HepG2 (cell line): ENCODE results near the gene GGA3. TPM values are rescaled to one million over a fixed set of nuclear protein-coding genes. Genes with fewer than 3 reads are reported as not detected.

Experiments
- ATRX ChIP-seq: sonication (generic); formaldehyde crosslinking; IDR thresholded peaks from 2 replicates; pipeline ENCODE4 v1.4.0; 2020; ENCODE audit warnings: missing genetic modification reagents, borderline replicate concordance
- ELF4 ChIP-seq: sonication (generic); formaldehyde crosslinking; IDR thresholded peaks from 2 replicates; pipeline ENCODE4 v1.5.0; 2020; ENCODE audit warnings: missing genetic modification reagents, mild to moderate bottlenecking, moderate library complexity, borderline replicate concordance
- GLMP ChIP-seq: sonication (generic); formaldehyde crosslinking; IDR thresholded peaks from 2 replicates; pipeline ENCODE4 v1.9.0; 2021; ENCODE audit warnings: missing genetic modification reagents, mild to moderate bottlenecking, borderline replicate concordance
- HES4 ChIP-seq: sonication (generic); formaldehyde crosslinking; IDR thresholded peaks from 2 replicates; pipeline ENCODE4 v1.9.0; 2021; ENCODE audit warnings: mild to moderate bottlenecking, missing genetic modification reagents, borderline replicate concordance
- HMGA1 ChIP-seq: sonication (generic); formaldehyde crosslinking; conservative IDR thresholded peaks from 2 replicates; pipeline ENCODE4 v1.4.0; 2020; ENCODE audit warnings: missing genetic modification reagents
- KDM2A ChIP-seq: sonication (generic); formaldehyde crosslinking; IDR thresholded peaks from 2 replicates; pipeline ENCODE4 v1.4.0; 2020; ENCODE audit warnings: low read depth, missing genetic modification reagents, borderline replicate concordance
- SIN3A ChIP-seq: IDR thresholded peaks from 2 replicates; pipeline ENCODE4 v1.6.1; 2011; ENCODE audit warnings: low read depth, mild to moderate bottlenecking, control low read depth, low read length, borderline replicate concordance
- SMAD1 ChIP-seq: sonication (generic); formaldehyde crosslinking; IDR thresholded peaks from 2 replicates; pipeline ENCODE4 v1.4.0; 2020; ENCODE audit warnings: missing genetic modification reagents, low read depth, mild to moderate bottlenecking, borderline replicate concordance
- SSRP1 ChIP-seq: IDR thresholded peaks from 2 replicates; pipeline ENCODE4 v1.6.1; 2016; ENCODE audit warnings: control low read depth
- TCF12 ChIP-seq, 2 experiments: fragments of 450-650 bp in 1 of 2; sonication (generic) in 1 of 2; formaldehyde crosslinking in 1 of 2; IDR thresholded peaks; 2 replicates each; pipeline versions ENCODE4 v1.6.1 to v1.8.0; 2017 to 2022; ENCODE audit warnings: antibody characterized with exemption in 1 of 2, mild to moderate bottlenecking in 1 of 2, missing genetic modification reagents in 1 of 2, moderate library complexity in 1 of 2
- TSC22D2 ChIP-seq: sonication (generic); formaldehyde crosslinking; IDR thresholded peaks from 2 replicates; pipeline ENCODE4 v1.5.1; 2020; ENCODE audit warnings: missing genetic modification reagents, mild to moderate bottlenecking, borderline replicate concordance
- ZNF430 ChIP-seq: sonication (generic); formaldehyde crosslinking; IDR thresholded peaks from 2 replicates; pipeline ENCODE4 v1.9.0; 2021; ENCODE audit warnings: mild to moderate bottlenecking, missing genetic modification reagents
- ZNF446 ChIP-seq: sonication (generic); formaldehyde crosslinking; IDR thresholded peaks from 2 replicates; pipeline ENCODE4 v1.5.0; 2020; ENCODE audit warnings: mild to moderate bottlenecking, missing genetic modification reagents
- ZNF558 ChIP-seq: sonication (generic); formaldehyde crosslinking; IDR thresholded peaks from 2 replicates; pipeline ENCODE4 v1.9.0; 2022; ENCODE audit warnings: mild to moderate bottlenecking, missing genetic modification reagents, borderline replicate concordance
- ZNF605 ChIP-seq: sonication (generic); formaldehyde crosslinking; IDR thresholded peaks from 2 replicates; pipeline ENCODE4 v1.8.0; 2022; ENCODE audit warnings: mild to moderate bottlenecking, missing genetic modification reagents
- ZNF616 ChIP-seq: sonication (generic); formaldehyde crosslinking; IDR thresholded peaks from 2 replicates; pipeline ENCODE4 v1.5.0; 2020; ENCODE audit warnings: low read depth, mild to moderate bottlenecking, missing genetic modification reagents
- ZNF646 ChIP-seq: sonication (generic); formaldehyde crosslinking; IDR thresholded peaks from 2 replicates; pipeline ENCODE4 v1.9.0; 2021; ENCODE audit warnings: mild to moderate bottlenecking, missing genetic modification reagents
- polyA plus RNA-seq, 8 experiments: library from polyadenylated mRNA; depleted of rRNA in 3 of 8; stranded (reverse) in 7 of 8; unstranded in 1 of 8; fragments of >200 nt; fragmentation: Illumina TruSeq in 4 of 8; extraction: Trizol in 4 of 8; gene quantifications; 2 replicates each; pipeline versions ENCODE4 v1.2.1 to v1.2.3, GENCODE V29; 2011 to 2016; ENCODE audit warnings: low read depth in 4 of 8, missing spikeins in 1 of 8, mixed read lengths in 1 of 8; ENCODE audit not compliant: insufficient read depth in 1 of 8
- total RNA-seq, 5 experiments: library from RNA; depleted of rRNA; stranded (reverse); fragments of >200 nt; fragmentation: Illumina TruSeq; extraction: Trizol; gene quantifications; 2 replicates each; pipeline ENCODE4 v1.2.3, GENCODE V29; 2016; ENCODE audit warnings: low read depth in 1 of 5
- TF ChIP-seq, protein P1 (sequence below): sonication (generic); formaldehyde crosslinking; IDR thresholded peaks from 2 replicates; pipeline ENCODE4 v1.4.0; 2020; ENCODE audit warnings: missing genetic modification reagents

The GGA3 gene
- total and polyA plus RNA-seq, 2 of the 13 experiments (the other 11 are each of a cell fraction or from before 2014, with no cell fraction given) = 28.4 to 43.7 TPM

DNA sequence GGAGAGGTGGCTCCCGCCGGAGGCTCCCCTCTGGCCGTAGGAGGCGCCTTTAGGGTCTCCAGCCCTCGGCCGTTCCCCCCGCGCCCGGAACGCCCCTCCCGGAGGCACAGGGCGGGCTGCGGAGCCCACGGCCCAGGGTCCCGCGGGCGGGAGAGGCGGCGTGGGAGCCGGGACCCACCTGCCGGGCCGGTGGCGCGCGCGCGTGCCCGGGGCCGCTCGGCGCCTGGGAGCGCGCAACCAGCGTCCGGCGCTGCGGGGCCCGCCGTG lies 9.5 kb upstream of the GGA3 start, which contains the start of gene MIF4GD (continued):
- TF ChIP-seq SMAD1 (CRISPR knock-in tag) (no peak), ZNF616 (CRISPR knock-in tag) (no peak), ZNF605 (CRISPR knock-in tag) (peak; percentile 11), KDM2A (CRISPR knock-in tag) (no peak), ZNF558 (0 out of 2 replicates have a peak, but pooled peaks have one; percentile 70), GLMP (CRISPR knock-in tag) (no peak), ELF4 (no peak), TCF12 (IDR thresholded peaks at IDR 0.05) (no peak), TCF12 (CRISPR knock-in tag; IDR thresholded peaks at IDR 0.05) (peak; percentile 19; the same call in 1 of the 2 replicates), ATRX (CRISPR knock-in tag) (no peak), ZNF646 (CRISPR knock-in tag) (0 out of 2 replicates have a peak, but pooled peaks have one; percentile 3), ZNF430 (CRISPR knock-in tag) (peak; percentile 0; the same call in 1 of the 2 replicates), HES4 (CRISPR knock-in tag) (0 out of 2 replicates have a peak, but pooled peaks have one; percentile 13), TSC22D2 (no peak), SIN3A (peak; percentile 40; the same call in 1 of the 2 replicates), SSRP1 (no peak), ZNF446 (CRISPR knock-in tag) (0 out of 2 replicates have a peak, but pooled peaks have one; percentile 9), HMGA1 (no peak)
- TF ChIP-seq, protein P1, sequence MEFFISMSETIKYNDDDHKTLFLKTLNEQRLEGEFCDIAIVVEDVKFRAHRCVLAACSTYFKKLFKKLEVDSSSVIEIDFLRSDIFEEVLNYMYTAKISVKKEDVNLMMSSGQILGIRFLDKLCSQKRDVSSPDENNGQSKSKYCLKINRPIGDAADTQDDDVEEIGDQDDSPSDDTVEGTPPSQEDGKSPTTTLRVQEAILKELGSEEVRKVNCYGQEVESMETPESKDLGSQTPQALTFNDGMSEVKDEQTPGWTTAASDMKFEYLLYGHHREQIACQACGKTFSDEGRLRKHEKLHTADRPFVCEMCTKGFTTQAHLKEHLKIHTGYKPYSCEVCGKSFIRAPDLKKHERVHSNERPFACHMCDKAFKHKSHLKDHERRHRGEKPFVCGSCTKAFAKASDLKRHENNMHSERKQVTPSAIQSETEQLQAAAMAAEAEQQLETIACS (CRISPR knock-in tag) = peak; percentile 88; the same call in 1 of the 2 replicates
- TF ChIP-seq, all 625 proteins: peak for 22
